NCI-H187 treated with DMSO at 0.1 percent for 48 hours (cell line): ENCODE measurements around the gene ZDHHC4.

Experiments used
- DNase-seq: peaks from one replicate; lab custom pipeline; 2025; lab: John Stamatoyannopoulos, UW

The ZDHHC4 gene

DNA sequence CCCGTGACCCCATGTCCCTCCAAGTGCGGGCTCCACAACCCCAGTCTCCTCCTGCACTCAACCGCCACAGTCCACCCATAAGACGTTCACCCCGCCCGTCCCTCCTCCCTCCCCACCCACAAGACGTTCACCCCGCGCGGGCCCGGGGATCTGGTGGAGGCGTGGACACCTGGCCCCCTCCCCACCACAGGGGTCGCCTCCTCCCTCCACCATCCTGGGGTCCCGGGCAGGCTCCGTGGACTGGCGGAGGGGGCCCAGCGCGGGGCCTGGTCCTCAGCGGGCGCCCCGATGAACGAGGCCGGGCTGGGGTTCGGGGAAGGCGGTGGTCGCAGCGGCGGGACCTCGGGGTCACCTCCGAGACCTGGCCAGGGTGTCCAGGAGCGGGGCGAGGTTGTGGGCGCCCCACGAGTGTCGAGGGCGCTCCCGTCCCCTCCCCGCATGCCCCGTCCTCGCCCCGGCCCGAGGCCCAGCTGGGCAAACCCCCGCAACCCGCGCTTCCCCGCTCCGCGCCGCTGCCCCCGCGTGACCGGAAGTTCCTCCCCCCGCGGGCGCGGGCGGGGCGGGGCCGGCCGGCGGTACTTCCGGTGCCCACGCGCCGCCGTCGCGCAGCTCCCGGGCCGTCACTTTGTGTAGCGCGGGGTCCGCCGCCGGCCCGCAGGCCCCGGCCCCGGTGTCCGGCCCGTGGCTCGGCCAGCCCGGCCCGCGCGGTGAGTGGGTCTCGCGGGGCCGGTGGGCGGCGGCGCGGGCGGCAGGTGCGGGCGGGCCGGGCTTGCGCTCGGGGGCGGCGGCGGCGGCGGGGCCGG, 59.7 kb downstream of the ZDHHC4 start, which contains the start of gene ZNF316:
TSS of gene ZNF316 (plus strand) at position 578 of the 803 bp plus-strand sequence. CDS start 5,092 bp downstream, outside the sequence.
- no peak for DNase-seq

DNA sequence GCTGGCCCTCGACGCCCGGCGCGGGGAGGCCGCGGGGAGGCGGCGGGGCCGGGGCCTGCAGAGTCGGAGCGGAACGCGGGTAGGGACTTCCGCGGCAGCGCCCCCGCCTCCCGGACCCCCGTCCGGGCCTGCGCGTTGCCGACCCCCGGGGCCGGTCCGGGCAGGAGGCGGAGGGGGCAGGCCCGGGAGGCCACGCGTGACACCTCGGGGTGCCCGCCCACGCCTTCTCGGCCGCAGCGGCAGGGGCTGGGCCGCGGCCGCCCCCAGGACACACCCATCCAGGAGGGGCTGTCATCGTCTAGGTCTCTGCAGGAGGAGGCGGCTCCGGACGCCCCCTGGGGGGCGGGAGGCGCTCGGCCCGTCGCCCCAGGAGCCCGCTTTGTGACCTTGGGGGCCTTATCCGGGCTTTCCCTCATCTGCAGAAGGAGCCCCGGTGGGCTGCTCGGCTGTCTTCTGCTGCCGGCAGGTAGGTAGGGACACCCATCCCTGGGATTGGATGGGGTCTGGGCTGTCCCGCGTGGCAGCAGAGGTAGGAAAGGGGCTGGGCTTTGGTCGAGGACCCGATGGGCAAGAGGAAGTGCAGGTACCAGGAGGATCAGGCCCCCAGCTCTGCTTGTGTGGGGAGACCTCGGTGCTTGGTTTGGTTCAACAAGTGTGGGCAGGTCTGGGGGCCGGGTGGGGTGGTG, 60.4 kb downstream of the ZDHHC4 start:
- no peak for DNase-seq
